ENCODE results near the gene IP6K2.
A peak's percentile ranks its signal among the peaks of the same experiment; 100 is the strongest.

The IP6K2 gene

GRCh38 chr3:48684054-48684349, 33.0 kb downstream of the IP6K2 start:
- H3K9me3 ChIP-seq (replicated peaks in 1 of 11): no peaks in the 10 kb centered on the region
- peaks cover 52 to 63% (median 61%) of the 10 kb centered on the region in 11 experiments for H3K36me3 ChIP-seq
- TF ChIP-seq Cebpa-rat (IDR thresholded peaks at IDR 0.05): no peak
- H3K4me2 ChIP-seq: peak overlapping the region; percentile 88 to 99 (median 96)
- peaks cover 55 to 71% (median 63%) of the 10 kb centered on the region in 10 experiments for H3K4me1 ChIP-seq
- no peaks in the 10 kb centered on the region for H3K27me3 ChIP-seq
- peak overlapping the region in 10 of 11 experiments; percentile 28 to 83 (median 52); a peak in 13 of 22 replicates for H3K9ac ChIP-seq
- H3K4me3 ChIP-seq: peak overlapping the region in 9 of 10 experiments; percentile 38 to 100 (median 89); a peak in 15 of 20 replicates
- H4K20me1 ChIP-seq: peaks cover 19 to 84% (median 47%) of the 10 kb centered on the region in 11 experiments; a peak in 21 of 22 replicates
- H3K27ac ChIP-seq: peak overlapping the region in 5 of 11 experiments; percentile 19 to 52 (median 41); a peak in 3 of 22 replicates

- no peak overlapping the region for H3K27ac ChIP-seq
These were observed 34.2 kb downstream of the IP6K2 start for GRCh38 chr3:48682786-48683185.

GRCh38 chr3:48681974-48682610, 34.9 kb downstream of the IP6K2 start:
- H3K4me1 ChIP-seq: peaks cover 39 to 52% (median 46%) of the 10 kb centered on the region in 10 experiments
- no peak overlapping the region for H3K4me2 ChIP-seq
- no peaks in the 10 kb centered on the region for H3K9me3 ChIP-seq (replicated peaks in 1 of 11)
- H3K4me3 ChIP-seq: no peak overlapping the region
- H3K9ac ChIP-seq: no peak overlapping the region
- no peaks in the 10 kb centered on the region for H3K27me3 ChIP-seq
- H3K27ac ChIP-seq: no peak overlapping the region
- no peak for TF ChIP-seq Cebpa-rat (IDR thresholded peaks at IDR 0.05)
- peaks cover 13 to 67% (median 28%) of the 10 kb centered on the region in 11 experiments; a peak in 21 of 22 replicates for H4K20me1 ChIP-seq
- H3K36me3 ChIP-seq: peaks cover 52 to 63% (median 59%) of the 10 kb centered on the region in 11 experiments

More at GRCh38 chr3:48682786-48683185, 34.2 kb downstream of the IP6K2 start:
- H3K9me3 ChIP-seq (replicated peaks in 1 of 11): no peaks in the 10 kb centered on the region
- peaks cover 45 to 59% (median 53%) of the 10 kb centered on the region in 10 experiments for H3K4me1 ChIP-seq
- H3K4me2 ChIP-seq: peak overlapping the region in 2 of 11 experiments; percentile 94 to 96; a peak in 2 of 22 replicates
- H3K27me3 ChIP-seq: no peaks in the 10 kb centered on the region
- H4K20me1 ChIP-seq: peaks cover 18 to 74% (median 35%) of the 10 kb centered on the region in 11 experiments; a peak in 21 of 22 replicates
- H3K36me3 ChIP-seq: peaks cover 52 to 63% (median 61%) of the 10 kb centered on the region in 11 experiments
- no peak overlapping the region for H3K9ac ChIP-seq
- H3K4me3 ChIP-seq: no peak overlapping the region
- TF ChIP-seq Cebpa-rat (IDR thresholded peaks at IDR 0.05): no peak

GRCh38 chr3:48681541-48681880, 35.5 kb downstream of the IP6K2 start:
- H3K9me3 ChIP-seq (replicated peaks in 1 of 11): no peaks in the 10 kb centered on the region
- no peak overlapping the region for H3K27ac ChIP-seq
- H3K9ac ChIP-seq: no peak overlapping the region
- TF ChIP-seq Cebpa-rat (IDR thresholded peaks at IDR 0.05): no peak
- peaks cover 7 to 61% (median 23%) of the 10 kb centered on the region in 11 experiments; a peak in 21 of 22 replicates for H4K20me1 ChIP-seq
- no peaks in the 10 kb centered on the region for H3K27me3 ChIP-seq
- peak overlapping the region in 1 of 11 experiments; percentile 1; a peak in 1 of 22 replicates for H3K4me2 ChIP-seq
- H3K4me3 ChIP-seq: no peak overlapping the region
- H3K4me1 ChIP-seq: peaks cover 33 to 47% (median 40%) of the 10 kb centered on the region in 10 experiments
- peaks cover 52 to 67% (median 61%) of the 10 kb centered on the region in 11 experiments for H3K36me3 ChIP-seq

GRCh38 chr3:48680811-48681540, 36.0 kb downstream of the IP6K2 start:
- Histone ChIP-seq H3K27me3 (no peaks in the 10 kb centered on the region), H3K4me1 (peaks cover 28 to 41% (median 35%) of the 10 kb centered on the region in 10 experiments), H3K27ac (no peak overlapping the region), H3K4me3 (no peak overlapping the region), H3K4me2 (peak overlapping the region in 2 of 11 experiments; percentile 1 to 24; a peak in 2 of 22 replicates), H3K36me3 (peaks cover 53 to 73% (median 67%) of the 10 kb centered on the region in 11 experiments), H3K9ac (no peak overlapping the region), H4K20me1 (peaks cover 6 to 56% (median 18%) of the 10 kb centered on the region in 11 experiments; a peak in 16 of 22 replicates), H3K9me3 (replicated peaks in 1 of 11) (no peaks in the 10 kb centered on the region)
- no peak for TF ChIP-seq Cebpa-rat (IDR thresholded peaks at IDR 0.05)

- Histone ChIP-seq H3K27me3 (no peaks in the 10 kb centered on the region), H3K27ac (no peak overlapping the region), H3K36me3 (peaks cover 53 to 84% (median 76%) of the 10 kb centered on the region in 11 experiments), H3K4me1 (peaks cover 24 to 40% (median 31%) of the 10 kb centered on the region in 10 experiments), H3K4me2 (peak overlapping the region in 4 of 11 experiments; percentile 24 to 57 (median 42); a peak in 10 of 22 replicates), H3K9ac (no peak overlapping the region), H4K20me1 (peaks cover 6 to 56% (median 17%) of the 10 kb centered on the region in 11 experiments; a peak in 15 of 22 replicates), H3K4me3 (no peak overlapping the region), H3K9me3 (replicated peaks in 1 of 11) (no peaks in the 10 kb centered on the region)
- TF ChIP-seq Cebpa-rat (IDR thresholded peaks at IDR 0.05): no peak
These were observed 37.3 kb downstream of the IP6K2 start for GRCh38 chr3:48679411-48680391.

- H3K27me3 ChIP-seq: no peaks in the 10 kb centered on the region
- H3K27ac ChIP-seq: no peak overlapping the region
- H3K4me2 ChIP-seq: peak overlapping the region in 3 of 11 experiments; percentile 33 to 57 (median 49); a peak in 5 of 22 replicates
- H3K4me1 ChIP-seq: peaks cover 15 to 31% (median 22%) of the 10 kb centered on the region in 10 experiments; a peak in 18 of 20 replicates
- H3K4me3 ChIP-seq: no peak overlapping the region
- H3K9me3 ChIP-seq (replicated peaks in 1 of 11): no peaks in the 10 kb centered on the region
- H3K9ac ChIP-seq: no peak overlapping the region
- H4K20me1 ChIP-seq: peaks cover 0 to 57% (median 11%) of the 10 kb centered on the region in 11 experiments; a peak in 14 of 22 replicates
- peaks cover 53 to 93% (median 85%) of the 10 kb centered on the region in 11 experiments for H3K36me3 ChIP-seq
- TF ChIP-seq Cebpa-rat (IDR thresholded peaks at IDR 0.05): no peak
These were observed 38.2 kb downstream of the IP6K2 start for GRCh38 chr3:48678566-48679380.

All from BLaER1 treated with 17β-estradiol and CSF1 and Interleukin-3, amounts not matched to agents 10 nM and 100 nM (cell line).